ENCODE measurements around the gene BCKDHA. TPM values are rescaled to one million over a fixed set of nuclear protein-coding genes. Genes with fewer than 3 reads are reported as not detected.

BCKDHA gene
- total and polyA plus RNA-seq, 9 of the 15 experiments (the other 6 are each of a cell fraction or from before 2014, with no cell fraction given) = 4.5 to 52.5 (median 14.1) TPM

GRCh38 chr19:41351339-41352245 lies 46.0 kb upstream of the BCKDHA start (continued):
- no peak for TF ChIP-seq CTCF (IDR thresholded peaks at IDR 0.05 in 2 of 3, conservative IDR thresholded peaks at IDR 0.05 in 1 of 3; ENCODE audit: insufficient read depth in 2 of 3, low read depth in 1 of 3, low read length in 3 of 3)
- no peak for TF ChIP-seq POLR2A (conservative IDR thresholded peaks at IDR 0.05)
- no peak for TF ChIP-seq ZNF133 (CRISPR knock-in tag; IDR thresholded peaks at IDR 0.05)
- no peak for TF ChIP-seq ETV6 (IDR thresholded peaks at IDR 0.05; ENCODE audit: borderline replicate concordance in 1 of 2, low read depth in 2 of 2, low read length in 1 of 2)
- no peak for TF ChIP-seq ETV6 (CRISPR knock-in tag; IDR thresholded peaks at IDR 0.05; ENCODE audit: borderline replicate concordance)
- no peak for TF ChIP-seq NBN (IDR thresholded peaks at IDR 0.05; ENCODE audit: low read depth)
- TF ChIP-seq CHD7 (IDR thresholded peaks at IDR 0.05; ENCODE audit: low read depth, low read length) = no peak
- no peak for TF ChIP-seq PREB (CRISPR knock-in tag; IDR thresholded peaks at IDR 0.05)
- no peak for TF ChIP-seq TARDBP (IDR thresholded peaks at IDR 0.05)
- TF ChIP-seq ZNF431 (CRISPR knock-in tag; IDR thresholded peaks at IDR 0.05) = no peak
- TF ChIP-seq TCF3 (CRISPR knock-in tag; IDR thresholded peaks at IDR 0.05) = no peak
- TF ChIP-seq ZNF408 (CRISPR knock-in tag; IDR thresholded peaks at IDR 0.05; ENCODE audit: low read depth) = no peak
- TF ChIP-seq ZNF263 (CRISPR knock-in tag; IDR thresholded peaks at IDR 0.05; ENCODE audit: borderline replicate concordance) = peak; percentile 27

Measured in K562 (cell line).